H1 (cell line): ENCODE data around the gene GASK1B. TPM values are rescaled to one million over a fixed set of nuclear protein-coding genes. Genes with fewer than 3 reads are reported as not detected.

Experiments used
- ASH2L ChIP-seq: fragments of 200-600, 300-600 bp; sonication (generic); IDR thresholded peaks from one replicate; pipeline ENCODE4 v1.7.1; 2017; ENCODE audit warnings: low read length
- BACH1 ChIP-seq: IDR thresholded peaks from 2 replicates; pipeline ENCODE4 v1.6.1; 2012; ENCODE audit warnings: low read length, improper control_type of control experiment
- EP300 ChIP-seq, 2 experiments: IDR thresholded peaks; 1 replicate in 1 of 2; 2 replicates in 1 of 2; pipeline ENCODE4 v1.6.1; 2011 to 2012; ENCODE audit warnings: low read depth in 2 of 2, low read length in 2 of 2, mild to moderate bottlenecking in 2 of 2, borderline replicate concordance in 1 of 2, inconsistent platforms in 1 of 2, moderate library complexity in 1 of 2
- HDAC2 ChIP-seq, 2 experiments: fragments of 300-600 bp in 1 of 2; sonication (generic) in 1 of 2; IDR thresholded peaks; 2 replicates each; pipeline ENCODE4 v1.6.1; 2011 to 2012; ENCODE audit warnings: low read depth in 2 of 2, low read length in 2 of 2, mild to moderate bottlenecking in 2 of 2, moderate library complexity in 2 of 2, borderline replicate concordance in 1 of 2, inconsistent platforms in 1 of 2
- polyA plus RNA-seq, 7 experiments: library from polyadenylated mRNA; depleted of rRNA in 3 of 7; stranded (reverse) in 5 of 7; unstranded in 2 of 7; fragments of >200 nt in 5 of 7; fragments of 200-250 nt in 2 of 7; gene quantifications; 1 replicate in 5 of 7; 2 replicates in 1 of 7; 4 replicates in 1 of 7; pipeline versions ENCODE4 v1.2.1 to v1.2.3, GENCODE V29; 2011 to 2013; ENCODE audit warnings: missing spikeins in 2 of 7, mixed read lengths in 2 of 7
- total RNA-seq: library from RNA; stranded (reverse); fragmentation: NEBNext Ultra II Directional; extraction: Animal tissue kit (Norgen Biotek cat#: 25700); gene quantifications from 2 replicates; pipeline ENCODE4 v1.2.1, GENCODE V29; 2021
- TF ChIP-seq, protein P1 (sequence below): fragments of 300-600 bp; sonication (generic); IDR thresholded peaks from 2 replicates; pipeline ENCODE4 v1.7.1; 2012; ENCODE audit warnings: low read length, moderate library complexity, mild to moderate bottlenecking, inconsistent platforms; ENCODE audit not compliant: insufficient replicate concordance
- TF ChIP-seq, protein P2 (sequence below): IDR thresholded peaks from 2 replicates; pipeline ENCODE4 v1.6.1; 2011; ENCODE audit warnings: low read length, improper control_type of control experiment
- TF ChIP-seq, protein P3 (sequence below): IDR thresholded peaks from 2 replicates; pipeline ENCODE4 v1.6.1; 2011; ENCODE audit warnings: low read depth, mild to moderate bottlenecking, low read length; ENCODE audit not compliant: insufficient read depth

The GASK1B gene
- total and polyA plus RNA-seq, 2 of the 8 experiments (the other 6 are each of a cell fraction or from before 2014, with no cell fraction given) = not detected

DNA sequence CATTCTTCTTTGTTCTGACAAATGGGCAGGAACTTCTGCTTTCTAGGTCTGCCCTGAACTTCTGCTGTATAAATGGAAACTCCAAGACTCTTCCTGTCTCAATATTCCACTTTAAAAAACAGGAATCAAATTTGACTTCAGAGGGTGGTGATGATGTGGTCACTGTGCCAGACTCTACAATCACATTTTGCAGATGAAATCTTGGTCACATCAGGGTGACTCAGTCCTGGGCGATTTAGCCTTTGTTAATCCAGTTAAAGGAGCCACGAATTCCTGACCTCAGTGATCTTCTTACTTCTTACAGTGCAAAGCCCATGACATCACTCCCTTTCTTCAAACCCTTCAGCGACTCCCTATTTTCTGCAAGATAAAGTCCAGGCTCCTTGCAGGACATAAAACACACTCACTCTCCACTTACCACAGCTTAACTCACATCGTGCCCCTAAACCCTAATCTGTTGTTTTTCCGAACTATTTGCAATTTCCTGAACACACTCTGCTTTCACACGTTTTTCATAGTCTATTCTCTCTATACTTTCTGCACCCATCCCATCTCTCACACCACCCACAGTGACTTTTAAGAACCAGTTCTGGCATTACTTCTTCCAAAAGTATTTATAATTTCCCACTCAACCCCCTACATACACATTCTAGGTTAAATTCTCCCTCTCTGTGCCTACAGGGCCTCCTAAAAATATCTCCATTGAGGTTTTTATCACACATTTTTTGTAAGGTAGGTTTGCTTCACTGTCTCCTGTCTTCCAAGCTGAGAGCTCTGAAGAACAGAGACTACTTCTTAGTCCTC lies 11.1 kb downstream of the GASK1B start (continued):
- TF ChIP-seq, protein P1, sequence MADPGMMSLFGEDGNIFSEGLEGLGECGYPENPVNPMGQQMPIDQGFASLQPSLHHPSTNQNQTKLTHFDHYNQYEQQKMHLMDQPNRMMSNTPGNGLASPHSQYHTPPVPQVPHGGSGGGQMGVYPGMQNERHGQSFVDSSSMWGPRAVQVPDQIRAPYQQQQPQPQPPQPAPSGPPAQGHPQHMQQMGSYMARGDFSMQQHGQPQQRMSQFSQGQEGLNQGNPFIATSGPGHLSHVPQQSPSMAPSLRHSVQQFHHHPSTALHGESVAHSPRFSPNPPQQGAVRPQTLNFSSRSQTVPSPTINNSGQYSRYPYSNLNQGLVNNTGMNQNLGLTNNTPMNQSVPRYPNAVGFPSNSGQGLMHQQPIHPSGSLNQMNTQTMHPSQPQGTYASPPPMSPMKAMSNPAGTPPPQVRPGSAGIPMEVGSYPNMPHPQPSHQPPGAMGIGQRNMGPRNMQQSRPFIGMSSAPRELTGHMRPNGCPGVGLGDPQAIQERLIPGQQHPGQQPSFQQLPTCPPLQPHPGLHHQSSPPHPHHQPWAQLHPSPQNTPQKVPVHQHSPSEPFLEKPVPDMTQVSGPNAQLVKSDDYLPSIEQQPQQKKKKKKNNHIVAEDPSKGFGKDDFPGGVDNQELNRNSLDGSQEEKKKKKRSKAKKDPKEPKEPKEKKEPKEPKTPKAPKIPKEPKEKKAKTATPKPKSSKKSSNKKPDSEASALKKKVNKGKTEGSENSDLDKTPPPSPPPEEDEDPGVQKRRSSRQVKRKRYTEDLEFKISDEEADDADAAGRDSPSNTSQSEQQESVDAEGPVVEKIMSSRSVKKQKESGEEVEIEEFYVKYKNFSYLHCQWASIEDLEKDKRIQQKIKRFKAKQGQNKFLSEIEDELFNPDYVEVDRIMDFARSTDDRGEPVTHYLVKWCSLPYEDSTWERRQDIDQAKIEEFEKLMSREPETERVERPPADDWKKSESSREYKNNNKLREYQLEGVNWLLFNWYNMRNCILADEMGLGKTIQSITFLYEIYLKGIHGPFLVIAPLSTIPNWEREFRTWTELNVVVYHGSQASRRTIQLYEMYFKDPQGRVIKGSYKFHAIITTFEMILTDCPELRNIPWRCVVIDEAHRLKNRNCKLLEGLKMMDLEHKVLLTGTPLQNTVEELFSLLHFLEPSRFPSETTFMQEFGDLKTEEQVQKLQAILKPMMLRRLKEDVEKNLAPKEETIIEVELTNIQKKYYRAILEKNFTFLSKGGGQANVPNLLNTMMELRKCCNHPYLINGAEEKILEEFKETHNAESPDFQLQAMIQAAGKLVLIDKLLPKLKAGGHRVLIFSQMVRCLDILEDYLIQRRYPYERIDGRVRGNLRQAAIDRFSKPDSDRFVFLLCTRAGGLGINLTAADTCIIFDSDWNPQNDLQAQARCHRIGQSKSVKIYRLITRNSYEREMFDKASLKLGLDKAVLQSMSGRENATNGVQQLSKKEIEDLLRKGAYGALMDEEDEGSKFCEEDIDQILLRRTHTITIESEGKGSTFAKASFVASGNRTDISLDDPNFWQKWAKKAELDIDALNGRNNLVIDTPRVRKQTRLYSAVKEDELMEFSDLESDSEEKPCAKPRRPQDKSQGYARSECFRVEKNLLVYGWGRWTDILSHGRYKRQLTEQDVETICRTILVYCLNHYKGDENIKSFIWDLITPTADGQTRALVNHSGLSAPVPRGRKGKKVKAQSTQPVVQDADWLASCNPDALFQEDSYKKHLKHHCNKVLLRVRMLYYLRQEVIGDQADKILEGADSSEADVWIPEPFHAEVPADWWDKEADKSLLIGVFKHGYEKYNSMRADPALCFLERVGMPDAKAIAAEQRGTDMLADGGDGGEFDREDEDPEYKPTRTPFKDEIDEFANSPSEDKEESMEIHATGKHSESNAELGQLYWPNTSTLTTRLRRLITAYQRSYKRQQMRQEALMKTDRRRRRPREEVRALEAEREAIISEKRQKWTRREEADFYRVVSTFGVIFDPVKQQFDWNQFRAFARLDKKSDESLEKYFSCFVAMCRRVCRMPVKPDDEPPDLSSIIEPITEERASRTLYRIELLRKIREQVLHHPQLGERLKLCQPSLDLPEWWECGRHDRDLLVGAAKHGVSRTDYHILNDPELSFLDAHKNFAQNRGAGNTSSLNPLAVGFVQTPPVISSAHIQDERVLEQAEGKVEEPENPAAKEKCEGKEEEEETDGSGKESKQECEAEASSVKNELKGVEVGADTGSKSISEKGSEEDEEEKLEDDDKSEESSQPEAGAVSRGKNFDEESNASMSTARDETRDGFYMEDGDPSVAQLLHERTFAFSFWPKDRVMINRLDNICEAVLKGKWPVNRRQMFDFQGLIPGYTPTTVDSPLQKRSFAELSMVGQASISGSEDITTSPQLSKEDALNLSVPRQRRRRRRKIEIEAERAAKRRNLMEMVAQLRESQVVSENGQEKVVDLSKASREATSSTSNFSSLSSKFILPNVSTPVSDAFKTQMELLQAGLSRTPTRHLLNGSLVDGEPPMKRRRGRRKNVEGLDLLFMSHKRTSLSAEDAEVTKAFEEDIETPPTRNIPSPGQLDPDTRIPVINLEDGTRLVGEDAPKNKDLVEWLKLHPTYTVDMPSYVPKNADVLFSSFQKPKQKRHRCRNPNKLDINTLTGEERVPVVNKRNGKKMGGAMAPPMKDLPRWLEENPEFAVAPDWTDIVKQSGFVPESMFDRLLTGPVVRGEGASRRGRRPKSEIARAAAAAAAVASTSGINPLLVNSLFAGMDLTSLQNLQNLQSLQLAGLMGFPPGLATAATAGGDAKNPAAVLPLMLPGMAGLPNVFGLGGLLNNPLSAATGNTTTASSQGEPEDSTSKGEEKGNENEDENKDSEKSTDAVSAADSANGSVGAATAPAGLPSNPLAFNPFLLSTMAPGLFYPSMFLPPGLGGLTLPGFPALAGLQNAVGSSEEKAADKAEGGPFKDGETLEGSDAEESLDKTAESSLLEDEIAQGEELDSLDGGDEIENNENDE = no peak
- TF ChIP-seq ASH2L (no peak), EP300 (IDR thresholded peaks at IDR 0.05; ENCODE audit: borderline replicate concordance in 1 of 2, low read depth in 2 of 2, low read length in 2 of 2) (no peak), HDAC2 (IDR thresholded peaks at IDR 0.05; ENCODE audit: borderline replicate concordance in 1 of 2, low read depth in 2 of 2, low read length in 2 of 2) (no peak), BACH1 (no peak)
- TF ChIP-seq, protein P2, sequence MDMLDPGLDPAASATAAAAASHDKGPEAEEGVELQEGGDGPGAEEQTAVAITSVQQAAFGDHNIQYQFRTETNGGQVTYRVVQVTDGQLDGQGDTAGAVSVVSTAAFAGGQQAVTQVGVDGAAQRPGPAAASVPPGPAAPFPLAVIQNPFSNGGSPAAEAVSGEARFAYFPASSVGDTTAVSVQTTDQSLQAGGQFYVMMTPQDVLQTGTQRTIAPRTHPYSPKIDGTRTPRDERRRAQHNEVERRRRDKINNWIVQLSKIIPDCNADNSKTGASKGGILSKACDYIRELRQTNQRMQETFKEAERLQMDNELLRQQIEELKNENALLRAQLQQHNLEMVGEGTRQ = no peak
- TF ChIP-seq, protein P3, sequence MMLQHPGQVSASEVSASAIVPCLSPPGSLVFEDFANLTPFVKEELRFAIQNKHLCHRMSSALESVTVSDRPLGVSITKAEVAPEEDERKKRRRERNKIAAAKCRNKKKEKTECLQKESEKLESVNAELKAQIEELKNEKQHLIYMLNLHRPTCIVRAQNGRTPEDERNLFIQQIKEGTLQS = no peak
